HG03439 (cell line): ENCODE measurements around the gene CYP26B1.
"Not testable (repeated sequence)": the region's sequence is repeated elsewhere in the genome, so short reads cannot be mapped to it uniquely, and the experiment has no call there.

Experiments
- ATAC-seq: cut with Tn5 transposase; IDR thresholded peaks from one replicate; pipeline ENCODE4 v1.9.1; 2021; ENCODE audit warnings: mild to moderate bottlenecking, moderate library complexity; ENCODE audit not compliant: unreplicated experiment

Gene CYP26B1

DNA sequence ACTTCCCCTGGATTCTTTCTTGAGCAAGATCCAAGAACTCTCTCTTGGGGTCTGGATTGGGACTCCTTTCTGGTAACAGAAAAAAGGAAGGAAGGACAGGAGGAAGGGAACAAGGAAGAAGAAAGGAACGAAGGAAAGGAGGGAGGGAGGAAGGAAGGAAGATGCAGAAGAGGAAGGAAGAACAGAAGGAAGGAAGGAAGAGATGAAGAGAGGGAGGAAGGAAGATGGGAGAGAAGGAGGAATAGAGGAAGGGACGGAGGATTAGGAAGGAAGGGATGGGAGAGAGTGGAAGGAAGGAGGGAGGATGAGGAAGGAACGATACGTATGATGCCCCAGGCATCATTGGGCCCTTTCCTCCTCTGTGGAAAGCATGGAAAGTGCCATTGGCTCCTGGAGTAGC, 58.6 kb downstream of the CYP26B1 start:
- no peak for ATAC-seq

- not testable (repeated sequence) for ATAC-seq
Observed at GRCh38 chr2:72086871-72087633, 60.6 kb downstream of the CYP26B1 start.

GRCh38 chr2:72085513-72085912, 62.1 kb downstream of the CYP26B1 start:
- no peak for ATAC-seq

GRCh38 chr2:72085036-72085435, 62.6 kb downstream of the CYP26B1 start:
- no peak for ATAC-seq

- no peak for ATAC-seq
Observed at GRCh38 chr2:72084584-72084976, 63.1 kb downstream of the CYP26B1 start.

DNA sequence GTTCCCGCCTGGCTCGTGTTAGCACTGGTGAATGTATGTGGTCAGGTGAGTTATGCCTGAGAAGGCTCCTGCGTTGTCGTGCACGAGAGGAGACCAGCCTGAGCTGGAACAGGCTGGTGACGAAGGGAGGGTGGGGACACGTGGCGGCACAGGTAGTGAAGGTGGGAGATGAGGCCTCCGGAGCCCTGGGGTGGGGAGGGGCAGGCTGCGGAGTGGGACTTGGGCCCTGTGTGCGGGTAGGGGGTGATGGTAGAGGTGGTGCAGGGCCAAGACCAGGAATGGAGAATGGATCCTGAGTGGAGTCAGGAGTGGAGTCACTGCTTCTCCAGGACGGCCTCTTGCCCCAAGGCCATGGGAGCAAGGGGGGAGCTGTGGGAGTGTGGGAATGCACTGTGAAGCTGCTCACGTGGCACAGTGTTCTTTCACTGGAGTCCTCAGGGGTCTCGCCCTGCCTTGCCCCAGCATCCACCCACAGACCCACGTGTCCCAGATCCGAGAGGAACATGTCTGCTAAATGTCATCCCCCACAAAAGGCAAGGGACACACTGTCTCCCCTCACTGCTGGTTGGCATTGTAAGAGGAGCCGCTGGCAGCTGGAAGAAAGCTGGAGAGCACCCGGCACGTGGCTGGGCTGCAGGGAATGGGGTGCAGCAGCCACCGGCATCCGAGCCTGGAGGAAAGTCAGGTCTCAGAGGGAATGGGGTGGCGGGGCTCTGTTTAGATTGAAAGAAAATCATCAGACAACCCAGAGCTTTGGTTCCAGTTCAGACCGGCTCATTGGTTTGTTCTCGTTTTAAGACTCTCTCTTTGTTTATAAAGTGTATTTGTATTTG, 63.7 kb downstream of the CYP26B1 start:
- no peak for ATAC-seq

DNA sequence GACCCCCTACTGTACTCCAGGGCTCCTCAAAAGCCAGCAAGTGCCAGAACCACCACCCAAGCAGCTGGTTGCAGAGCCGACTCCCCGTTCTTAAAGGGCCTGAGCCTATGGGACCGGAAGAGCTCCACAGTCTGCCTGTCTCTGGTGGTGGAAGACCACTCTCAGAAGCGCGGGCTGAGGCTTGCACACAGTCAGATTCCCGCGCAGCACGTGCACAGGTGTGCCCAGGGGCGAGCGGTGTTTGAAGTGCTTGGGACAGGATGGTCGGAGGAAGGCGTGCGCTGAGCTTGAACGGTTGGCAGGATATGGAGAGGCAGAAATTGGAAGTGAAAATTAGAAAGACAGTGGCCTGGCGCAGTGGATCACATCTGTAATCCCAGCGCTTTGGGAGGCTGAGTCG, 64.8 kb downstream of the CYP26B1 start:
- ATAC-seq = no peak

DNA sequence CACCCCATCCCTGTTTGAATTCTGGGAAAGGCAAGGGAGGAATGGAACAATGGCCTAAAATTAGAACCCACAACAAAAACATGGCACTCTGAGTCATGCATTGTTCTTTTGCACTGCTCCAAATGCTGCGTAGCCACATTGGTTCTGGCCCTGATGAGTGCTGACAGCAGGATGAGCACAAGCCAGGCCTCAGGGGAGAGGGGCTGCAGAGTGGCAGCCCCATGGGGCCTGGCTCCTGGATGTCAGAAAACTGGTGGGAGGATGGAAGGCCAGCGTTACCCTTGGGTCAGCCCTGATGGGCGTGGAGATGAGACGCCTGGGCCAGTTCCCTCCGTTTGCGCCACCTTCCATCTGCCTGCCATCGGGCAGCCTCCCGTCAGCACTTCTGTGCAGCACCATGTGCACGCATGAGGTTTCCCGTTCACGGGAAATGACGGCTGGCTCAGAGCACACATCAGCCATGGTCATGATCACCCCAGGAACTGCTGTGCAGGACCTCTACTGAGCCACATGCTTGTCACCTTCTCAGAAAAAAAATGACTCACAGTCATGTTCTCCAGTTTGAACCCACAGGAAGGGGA, 65.6 kb downstream of the CYP26B1 start:
- ATAC-seq = no peak

DNA sequence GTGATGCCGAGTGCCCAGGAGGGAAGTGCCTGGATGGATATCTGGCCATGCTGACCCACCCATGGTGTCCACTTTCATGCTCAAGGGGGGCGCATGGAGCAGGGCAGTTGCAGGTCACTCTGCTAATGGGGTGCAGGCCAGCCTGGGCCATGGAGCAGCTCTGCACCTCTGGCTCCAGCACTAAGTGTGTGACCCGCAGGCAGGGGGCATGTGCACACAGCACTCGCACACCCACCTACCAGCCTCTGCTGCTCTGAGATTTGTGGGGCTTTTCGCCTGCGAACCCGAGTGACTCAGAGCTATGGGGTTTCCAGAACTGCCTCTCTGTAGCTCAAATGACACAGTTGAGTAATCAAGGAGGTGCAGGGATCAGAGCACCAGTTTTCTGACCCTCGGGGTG, 66.2 kb downstream of the CYP26B1 start:
- no peak for ATAC-seq

DNA sequence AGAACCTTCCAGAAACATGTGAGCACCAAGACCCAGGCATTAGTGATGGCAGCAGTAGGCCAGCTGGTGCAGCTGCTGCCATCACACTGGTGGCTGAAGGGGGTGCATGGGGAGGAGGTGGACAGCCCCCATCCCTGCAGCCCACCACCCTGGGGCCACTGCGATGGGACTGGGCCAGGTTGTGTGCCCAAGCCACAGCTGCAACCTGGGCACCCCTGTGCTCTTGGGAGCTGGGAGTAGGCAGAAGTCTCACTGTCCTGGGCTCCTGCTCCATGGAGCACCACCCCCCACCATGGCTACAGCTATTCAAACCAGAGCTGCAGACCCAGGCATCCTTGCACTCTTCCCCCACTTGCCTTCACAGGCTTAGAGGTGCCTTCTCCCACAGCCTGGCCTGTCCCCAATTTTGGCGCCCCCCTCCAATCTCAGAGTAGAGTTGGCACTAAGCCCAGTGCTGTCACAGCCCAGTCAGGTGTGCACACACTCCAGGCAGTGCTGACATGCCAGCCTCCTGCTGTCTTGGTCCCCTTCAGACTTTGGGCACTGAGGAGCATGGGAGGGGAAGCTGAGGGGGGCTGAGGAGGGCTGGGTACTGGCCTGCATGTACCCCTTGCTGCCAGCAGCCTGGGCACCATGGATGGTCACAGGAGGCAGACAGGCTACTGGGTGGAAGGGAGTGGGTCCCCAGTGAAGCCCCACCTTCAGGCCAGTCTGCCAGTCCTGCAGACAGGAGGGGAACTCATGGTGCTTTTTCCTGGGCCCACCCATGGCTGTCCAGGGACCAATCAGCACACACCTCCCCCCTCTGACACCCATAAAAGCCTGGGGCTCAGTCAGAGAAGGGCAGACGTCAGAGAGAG, 67.1 kb downstream of the CYP26B1 start:
- ATAC-seq = no peak
